GM21576 (cell line): ENCODE results near the gene PHLPP1.
"Not testable (repeated sequence)": the region's sequence is repeated elsewhere in the genome, so short reads cannot be mapped to it uniquely, and the experiment has no call there.

ENCODE experiments used
- ATAC-seq: cut with Tn5 transposase; IDR thresholded peaks from one replicate; pipeline ENCODE4 v1.9.1; 2021; ENCODE audit warnings: mild to moderate bottlenecking, moderate library complexity; ENCODE audit not compliant: unreplicated experiment

The PHLPP1 gene

DNA sequence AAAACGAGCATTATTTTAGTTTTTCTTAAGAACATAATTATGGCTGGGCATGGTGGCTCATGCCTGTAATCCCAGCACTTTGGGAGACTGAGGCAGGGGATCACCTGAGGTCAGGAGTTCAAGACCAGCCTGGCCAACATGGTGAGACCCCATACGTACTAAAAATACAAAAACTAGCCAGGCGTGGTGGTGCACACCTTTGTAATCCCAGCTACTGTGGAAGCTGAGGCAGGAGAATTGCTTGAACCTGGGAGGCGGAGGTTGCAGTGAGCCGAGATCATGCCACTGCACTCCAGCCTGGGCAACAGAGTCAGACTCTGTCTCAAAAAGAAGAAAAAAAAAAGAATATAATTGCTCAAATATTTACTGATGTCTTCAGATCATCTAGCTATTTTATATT is 25.3 kb downstream of the PHLPP1 start:
- not testable (repeated sequence) for ATAC-seq

GRCh38 chr18:62741118-62741566 is 25.8 kb downstream of the PHLPP1 start:
- no peak for ATAC-seq

GRCh38 chr18:62741584-62741983 is 26.2 kb downstream of the PHLPP1 start:
- no peak for ATAC-seq

DNA sequence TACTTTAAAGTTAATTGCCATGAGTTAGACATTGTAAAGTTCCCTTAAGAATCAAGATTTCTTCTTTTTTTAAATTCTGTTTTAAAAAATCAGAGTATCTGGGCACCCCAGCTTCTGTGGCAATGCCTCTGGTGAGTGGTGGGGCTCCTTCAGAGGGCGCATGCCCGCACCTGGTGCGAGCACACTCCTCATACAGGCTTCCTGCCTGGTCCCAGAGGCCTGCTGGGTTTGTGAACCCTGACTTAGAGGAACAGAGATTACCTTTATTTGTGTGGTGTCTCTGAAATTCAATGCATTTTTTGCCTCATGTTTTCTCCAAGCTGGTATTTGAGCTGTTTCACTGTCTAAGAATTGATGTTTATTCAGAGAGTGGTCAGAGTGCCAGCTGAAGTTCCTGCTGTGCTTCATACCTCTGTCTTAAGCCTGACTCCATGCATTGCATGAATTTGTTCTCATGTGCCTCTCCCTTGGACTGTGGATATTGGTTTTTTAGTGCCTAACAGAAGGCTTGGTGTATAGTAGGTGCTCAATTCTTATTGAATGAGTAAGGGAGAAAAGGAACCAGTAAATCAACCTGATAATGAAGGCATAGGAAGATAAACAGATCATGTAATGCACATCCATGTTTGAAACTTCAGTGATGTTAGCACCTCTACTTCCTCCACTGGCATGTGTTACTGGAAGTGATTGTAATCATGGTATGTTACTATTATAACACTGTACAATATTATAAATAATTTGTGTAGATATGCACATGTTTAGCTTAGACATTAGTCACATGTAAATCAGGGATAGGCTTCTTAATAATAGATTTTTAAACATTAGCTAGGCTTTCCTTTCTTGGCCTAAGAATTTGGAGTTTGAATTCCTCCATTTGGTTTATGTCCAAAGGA is 29.0 kb downstream of the PHLPP1 start:
- peak; percentile 70 for ATAC-seq

- no peak for ATAC-seq
Observed at GRCh38 chr18:62745089-62745751, 29.9 kb downstream of the PHLPP1 start.

DNA sequence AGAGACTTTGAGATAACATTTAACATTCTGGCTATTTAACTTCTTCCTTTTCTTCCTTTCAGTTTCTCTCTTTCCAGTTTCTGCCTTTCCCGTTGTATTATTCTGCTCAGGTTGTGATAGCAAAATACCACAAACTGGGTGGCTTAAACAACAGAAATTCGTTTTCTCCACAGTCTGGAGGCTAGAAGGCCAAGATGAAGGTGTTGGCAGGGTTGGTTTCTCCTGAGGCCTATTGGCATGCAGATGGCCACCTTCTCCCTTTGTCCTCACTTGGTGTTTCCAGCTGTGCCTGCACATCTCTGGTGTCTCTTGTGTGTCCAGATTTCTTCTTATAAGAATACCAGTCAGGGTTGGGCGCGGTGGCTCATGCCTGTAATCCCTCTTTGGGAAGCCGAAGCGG is 34.0 kb downstream of the PHLPP1 start:
- ATAC-seq = no peak

DNA sequence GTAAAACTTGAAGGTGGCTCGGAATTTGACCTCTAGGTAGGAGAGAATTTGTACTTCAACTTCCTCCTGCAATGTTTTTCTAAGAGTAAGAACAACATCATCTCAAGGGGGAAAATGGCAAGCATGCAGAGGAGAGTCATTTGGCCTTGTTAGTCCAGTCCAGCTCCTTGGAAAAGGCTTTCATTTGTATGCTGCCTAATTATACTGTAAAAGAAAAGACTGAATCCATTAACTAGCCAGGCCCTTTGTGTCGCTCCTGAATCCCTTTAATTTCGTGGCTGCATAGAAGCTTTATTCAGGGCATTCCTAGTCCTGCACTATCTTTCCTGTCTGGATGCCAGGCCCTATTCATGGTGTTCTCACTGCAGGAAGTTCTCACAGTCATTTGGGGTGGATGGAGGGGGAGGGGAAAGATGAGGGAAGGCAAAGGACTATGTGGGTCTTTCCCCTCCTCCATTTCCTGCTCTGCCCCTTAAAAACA is 36.0 kb downstream of the PHLPP1 start:
- no peak for ATAC-seq

GRCh38 chr18:62751977-62752376 is 36.6 kb downstream of the PHLPP1 start:
- ATAC-seq = no peak

DNA sequence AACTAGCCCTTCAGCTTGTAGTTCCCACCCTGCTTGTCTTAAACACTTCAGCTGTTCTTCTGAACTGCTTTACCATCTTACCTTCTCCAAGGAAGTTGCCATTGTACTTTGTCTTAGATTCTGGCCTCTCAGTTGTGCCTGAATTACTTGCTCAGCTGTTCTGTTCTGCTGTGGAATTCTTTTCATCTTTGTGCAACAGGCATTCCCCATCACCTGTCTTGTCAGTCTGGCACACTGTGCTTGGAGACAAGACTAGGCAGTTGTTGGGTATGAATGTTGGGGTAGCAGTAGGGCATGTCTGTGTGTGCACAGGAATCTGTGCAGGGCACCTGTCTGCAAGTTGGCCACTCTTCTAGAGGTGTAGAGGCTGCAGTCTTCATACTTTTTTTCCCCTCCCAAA is 38.7 kb downstream of the PHLPP1 start:
- ATAC-seq = no peak

- no peak for ATAC-seq
Observed at GRCh38 chr18:62755454-62755853, 40.1 kb downstream of the PHLPP1 start.

GRCh38 chr18:62755946-62756345 is 40.6 kb downstream of the PHLPP1 start:
- ATAC-seq = no peak

DNA sequence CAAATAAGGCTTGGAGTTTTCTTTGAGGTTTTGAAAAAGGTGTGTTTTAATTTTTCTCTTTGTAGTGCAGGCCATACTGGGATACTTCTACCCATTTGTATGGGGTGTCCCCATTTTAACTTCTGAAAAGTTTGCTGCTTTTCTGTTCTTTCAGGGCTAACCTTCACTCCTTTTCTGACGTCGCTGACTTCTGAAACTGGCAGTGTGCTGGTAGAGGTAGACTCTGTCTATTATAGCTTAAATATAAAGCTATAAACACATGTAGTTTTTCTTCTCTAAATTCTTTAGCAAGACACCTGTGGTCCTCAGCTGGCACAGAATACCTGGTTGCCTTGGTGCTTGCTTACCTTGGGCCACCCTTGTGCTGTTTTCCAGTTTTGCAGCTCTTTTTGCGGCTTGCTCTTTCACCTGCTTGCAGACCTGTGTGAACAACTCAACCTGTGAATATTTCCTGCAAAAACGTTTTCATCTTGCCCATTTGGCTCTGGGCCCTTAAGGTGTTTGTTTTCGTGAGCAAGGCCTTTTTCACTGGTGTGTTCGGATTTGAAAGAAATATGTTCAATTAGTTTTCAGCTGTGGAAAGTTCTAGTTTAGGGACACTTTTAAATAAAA is 42.2 kb downstream of the PHLPP1 start:
- no peak for ATAC-seq

GRCh38 chr18:62758591-62758990 is 43.2 kb downstream of the PHLPP1 start:
- no peak for ATAC-seq

- ATAC-seq = no peak
Observed at GRCh38 chr18:62759704-62760402, 44.5 kb downstream of the PHLPP1 start.

DNA sequence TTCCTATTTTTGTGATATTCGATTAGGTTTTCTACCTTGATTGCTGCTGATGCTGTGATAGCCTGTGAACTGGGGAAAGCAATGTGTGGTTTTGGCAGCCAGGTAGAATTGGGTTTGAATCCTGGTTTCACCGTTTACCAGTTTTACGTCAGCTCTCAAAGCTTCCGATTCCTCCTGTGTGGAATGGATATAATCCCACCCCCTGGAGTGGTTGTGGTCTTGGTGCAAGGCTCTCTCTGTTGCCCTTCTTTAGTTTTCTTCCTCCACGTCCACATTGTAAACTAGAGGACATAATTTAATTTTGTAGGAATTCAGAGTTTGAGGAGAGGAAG is 45.0 kb downstream of the PHLPP1 start:
- no peak for ATAC-seq

- ATAC-seq = no peak
Observed at GRCh38 chr18:62763101-62763521, 47.8 kb downstream of the PHLPP1 start.

DNA sequence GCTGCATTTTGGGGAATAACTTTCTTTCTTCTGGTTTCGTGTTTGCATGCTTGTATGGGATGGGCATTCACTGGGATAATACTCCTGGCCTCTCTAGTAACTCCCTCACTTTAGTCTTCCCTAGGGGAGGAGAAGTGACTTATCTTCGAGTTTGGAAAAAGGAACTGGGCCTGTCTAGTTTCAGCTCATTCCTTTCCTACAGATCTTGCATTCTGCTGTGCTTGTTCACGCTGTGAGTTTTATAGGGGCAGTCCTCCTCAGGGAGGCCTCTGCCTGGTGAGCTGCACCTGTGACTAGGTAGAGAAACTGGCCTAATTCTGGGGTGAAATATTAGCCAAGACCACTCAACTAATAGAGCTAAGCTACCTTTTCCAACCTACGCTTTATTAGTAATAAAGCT is 50.9 kb downstream of the PHLPP1 start:
- no peak for ATAC-seq

GRCh38 chr18:62767321-62767720 is 52.0 kb downstream of the PHLPP1 start:
- no peak for ATAC-seq

GRCh38 chr18:62767836-62768557 is 52.7 kb downstream of the PHLPP1 start:
- no peak for ATAC-seq

GRCh38 chr18:62768558-62768943 is 53.2 kb downstream of the PHLPP1 start:
- ATAC-seq = no peak
